GM23248 (cell line): ENCODE results near the gene COL23A1. TPM values are rescaled to one million over a fixed set of nuclear protein-coding genes. Genes with fewer than 3 reads are reported as not detected.

Experiments used
- DNase-seq: peaks from one replicate; pipeline ENCODE4 v3.0.0-alpha.2; 2015
- H2AFZ ChIP-seq: fragments of 200-600 bp; sonication (generic); 2 replicates; pipeline ENCODE4 v1.6.1; 2016; ENCODE audit warnings: antibody characterized with exemption
- H3F3A ChIP-seq: fragments of 200-600 bp; sonication (generic); 2 replicates; pipeline ENCODE4 v1.6.1; 2016; ENCODE audit warnings: mild to moderate bottlenecking, antibody characterized with exemption, mixed run types; ENCODE audit not compliant: insufficient read depth
- H3K27ac ChIP-seq: fragments of 200-600 bp; sonication (generic); 2 replicates; pipeline ENCODE4 v1.5.1; 2016; ENCODE audit warnings: mild to moderate bottlenecking
- H3K27me3 ChIP-seq: fragments of 200-600 bp; sonication (generic); replicated peaks from 2 replicates; pipeline ENCODE4 v1.6.1; 2016; ENCODE audit warnings: mild to moderate bottlenecking; ENCODE audit not compliant: insufficient read depth
- H3K36me3 ChIP-seq: fragments of 200-600 bp; sonication (generic); 2 replicates; pipeline ENCODE4 v1.6.1; 2016; ENCODE audit warnings: low read depth, mild to moderate bottlenecking
- H3K4me1 ChIP-seq: fragments of 200-600 bp; sonication (generic); 2 replicates; pipeline ENCODE4 v1.6.1; 2016; ENCODE audit warnings: mild to moderate bottlenecking; ENCODE audit not compliant: insufficient read depth
- H3K4me2 ChIP-seq: fragments of 200-600 bp; sonication (generic); one replicate; pipeline ENCODE4 v1.6.1; 2016; ENCODE audit warnings: mild to moderate bottlenecking; ENCODE audit not compliant: unreplicated experiment
- H3K4me3 ChIP-seq: fragments of 200-600 bp; sonication (generic); 2 replicates; pipeline ENCODE4 v1.5.1; 2016; ENCODE audit warnings: mild to moderate bottlenecking
- H3K79me2 ChIP-seq: fragments of 200-600 bp; sonication (generic); 2 replicates; pipeline ENCODE4 v1.6.1; 2016; ENCODE audit warnings: mild to moderate bottlenecking; ENCODE audit not compliant: insufficient read depth
- H3K9ac ChIP-seq: fragments of 200-600 bp; sonication (generic); 2 replicates; pipeline ENCODE4 v1.6.1; 2016; ENCODE audit warnings: mild to moderate bottlenecking
- H3K9me2 ChIP-seq: fragments of 200-600 bp; sonication (generic); 2 replicates; pipeline ENCODE4 v1.6.1; 2016; ENCODE audit warnings: mixed run types, mild to moderate bottlenecking, moderate library complexity; ENCODE audit not compliant: insufficient read depth
- H3K9me3 ChIP-seq: fragments of 200-600 bp; sonication (generic); one replicate; pipeline ENCODE4 v1.6.1; 2017; ENCODE audit warnings: low read depth
- H4K20me1 ChIP-seq: fragments of 200-600 bp; sonication (generic); 2 replicates; pipeline ENCODE4 v1.6.0; 2016; ENCODE audit not compliant: insufficient read depth
- EZH2 ChIP-seq: fragments of 200-600 bp; sonication (generic); IDR thresholded peaks from 2 replicates; pipeline ENCODE4 v1.6.1; 2018; ENCODE audit warnings: antibody characterized with exemption, mild to moderate bottlenecking; ENCODE audit not compliant: insufficient read depth, poor library complexity, severe bottlenecking
- EZH2phosphoT487 ChIP-seq: fragments of 200-600 bp; sonication (generic); IDR thresholded peaks from 2 replicates; pipeline ENCODE4 v1.6.1; 2018; ENCODE audit warnings: antibody characterized with exemption, moderate library complexity, mild to moderate bottlenecking, low read depth; ENCODE audit not compliant: insufficient read depth
- WGBS, 2 experiments: methylation state at CpG; one replicate each; pipeline ENCODE4 v1.1.6; 2015 to 2017; ENCODE audit warnings: low lambda C conversion rate in 2 of 2, low coverage in 1 of 2; ENCODE audit errors: missing lambda C conversion rate in 2 of 2; 5-methylcytosine and 5-hydroxymethylcytosine counted together
- in situ Hi-C: fragments of 300-500 bp; cut with MboI; formaldehyde crosslinking; loops from 2 replicates; pipeline ENCODE4 v1.15.0; 2020
- polyA plus RNA-seq: library from polyadenylated mRNA; unstranded; fragments of >200 nt; fragmentation: Nextera tagmentation; extraction: Ambion mirVana; gene quantifications from 2 replicates; pipeline ENCODE4 v1.2.1, GENCODE V29; 2016
- total RNA-seq: library from RNA; depleted of rRNA; stranded (reverse); fragments of >200 nt; shearing (Covaris generic); gene quantifications from 2 replicates; pipeline ENCODE4 v1.2.3, GENCODE V29; 2014

Gene COL23A1
- total and polyA plus RNA-seq, 2 experiments from 2014 or later = not detected

DNA sequence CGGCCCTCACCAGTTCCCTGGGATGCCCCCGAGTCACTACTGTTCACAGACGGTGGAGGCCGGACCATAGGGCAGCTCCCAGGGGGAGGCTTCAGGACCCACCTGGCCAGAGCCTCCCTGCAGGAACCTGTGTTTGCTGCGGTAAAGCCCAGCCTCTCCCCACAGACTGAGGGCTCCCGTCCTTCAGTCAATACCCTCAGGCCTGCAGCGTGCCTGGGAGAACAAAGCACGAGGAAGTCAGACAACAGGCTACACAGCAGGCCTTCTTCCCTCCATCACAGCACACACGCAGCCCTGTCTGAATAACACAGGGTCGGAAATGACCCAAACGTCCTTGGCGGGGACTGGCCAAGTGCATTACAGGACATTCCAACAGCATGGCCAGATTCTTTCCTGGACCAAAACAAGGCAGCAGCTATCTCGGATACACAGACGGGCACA is 34.4 kb downstream of the COL23A1 start:
- no peaks in the 10 kb centered on the region for H3K36me3 ChIP-seq

DNA sequence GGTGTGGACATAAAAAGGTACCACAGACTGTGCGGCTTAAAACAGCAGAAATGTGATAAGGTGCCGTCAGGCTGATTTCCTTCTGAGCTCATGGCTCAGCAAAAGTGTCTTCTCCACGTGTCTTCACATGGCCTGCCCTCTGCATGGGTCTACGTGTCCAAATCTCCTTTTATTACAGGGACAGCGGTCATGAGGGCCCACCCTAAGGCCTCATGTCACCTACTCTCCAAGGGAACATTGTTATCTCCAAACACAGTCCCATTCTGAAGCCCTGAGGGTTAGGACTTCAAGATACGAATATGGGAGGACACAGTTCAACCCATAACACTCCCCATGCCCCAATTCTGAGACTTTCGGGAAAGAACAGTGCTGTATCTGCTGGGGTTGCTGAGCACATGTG is 35.2 kb downstream of the COL23A1 start:
- Histone ChIP-seq H3K27me3 (no peaks in the 10 kb centered on the region), H4K20me1 (no peaks in the 10 kb centered on the region), H3K4me3 (no peak overlapping the region), H3K9ac (no peak overlapping the region), H3K9me3 (no peaks in the 10 kb centered on the region), H3K9me2 (no peaks in the 10 kb centered on the region), H3K27ac (no peak overlapping the region), H3K79me2 (no peaks in the 10 kb centered on the region), H3K36me3 (no peaks in the 10 kb centered on the region), H3K4me2 (no peak overlapping the region), H2AFZ (no peak overlapping the region), H3F3A (no peaks in the 10 kb centered on the region), H3K4me1 (no peaks in the 10 kb centered on the region)
- in situ Hi-C loops = loop anchor here (10.0 kb wide), 1 partner anchor 270 kb away; no protein-coding TSS in a partner anchor
- no peak for TF ChIP-seq EZH2
- TF ChIP-seq EZH2phosphoT487 = no peak
- no peak for DNase-seq
- 48 to 52% methylated on average over 7 of the region's 7 CpGs for WGBS, 2 experiments

More for the DNA sequence above, 34.4 kb downstream of the COL23A1 start:
- WGBS, 2 experiments = 71 to 78% methylated on average over 14 of the region's 14 CpGs
- Histone ChIP-seq H3K27me3 (no peaks in the 10 kb centered on the region), H3K9me3 (no peaks in the 10 kb centered on the region), H3K27ac (no peak overlapping the region), H4K20me1 (no peaks in the 10 kb centered on the region), H3K4me3 (no peak overlapping the region), H3K9ac (no peak overlapping the region), H3K79me2 (no peaks in the 10 kb centered on the region), H3K4me1 (no peaks in the 10 kb centered on the region), H3F3A (no peaks in the 10 kb centered on the region), H3K4me2 (no peak overlapping the region), H2AFZ (no peak overlapping the region), H3K9me2 (no peaks in the 10 kb centered on the region)
- in situ Hi-C loops = loop anchor here (10.0 kb wide), 1 partner anchor 271 kb away; no protein-coding TSS in a partner anchor
- TF ChIP-seq EZH2phosphoT487 (no peak), EZH2 (no peak)
- DNase-seq = no peak

DNA sequence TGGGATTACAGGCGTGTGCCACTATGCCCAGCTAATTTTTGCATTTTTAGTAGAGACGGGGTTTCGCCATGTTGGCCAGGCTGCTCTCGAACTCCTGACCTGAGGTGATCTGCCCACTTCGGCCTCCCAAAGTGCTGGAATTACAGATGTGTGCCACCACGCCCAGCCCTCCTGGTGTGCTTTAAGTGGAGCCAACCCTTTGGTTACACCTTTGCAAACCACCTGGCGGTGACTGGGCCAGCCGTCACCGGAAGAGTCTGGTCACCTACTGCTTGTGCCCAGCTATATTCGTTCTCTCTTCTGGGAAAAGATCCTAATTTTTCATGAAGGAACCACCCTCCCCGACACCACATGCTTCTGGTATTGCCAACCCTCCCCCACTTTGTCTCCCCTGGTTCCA is 35.9 kb downstream of the COL23A1 start:
- H2AFZ ChIP-seq = no peak overlapping the region
- H3K4me2 ChIP-seq = no peak overlapping the region
- 61 to 68% methylated on average over 11 of the region's 11 CpGs for WGBS, 2 experiments
- no peak for DNase-seq
- in situ Hi-C loops = loop anchor here (10.0 kb wide), 1 partner anchor 270 kb away; no protein-coding TSS in a partner anchor
- TF ChIP-seq EZH2 (no peak), EZH2phosphoT487 (no peak)
- H3K9me2 ChIP-seq = no peaks in the 10 kb centered on the region
- no peaks in the 10 kb centered on the region for H3K79me2 ChIP-seq
- H3K4me1 ChIP-seq = no peaks in the 10 kb centered on the region
- H3K9me3 ChIP-seq = no peaks in the 10 kb centered on the region
- H3K27me3 ChIP-seq = no peaks in the 10 kb centered on the region
- no peak overlapping the region for H3K27ac ChIP-seq
- no peaks in the 10 kb centered on the region for H4K20me1 ChIP-seq
- H3K9ac ChIP-seq = no peak overlapping the region
- no peaks in the 10 kb centered on the region for H3F3A ChIP-seq
- H3K36me3 ChIP-seq = no peaks in the 10 kb centered on the region
- no peak overlapping the region for H3K4me3 ChIP-seq

DNA sequence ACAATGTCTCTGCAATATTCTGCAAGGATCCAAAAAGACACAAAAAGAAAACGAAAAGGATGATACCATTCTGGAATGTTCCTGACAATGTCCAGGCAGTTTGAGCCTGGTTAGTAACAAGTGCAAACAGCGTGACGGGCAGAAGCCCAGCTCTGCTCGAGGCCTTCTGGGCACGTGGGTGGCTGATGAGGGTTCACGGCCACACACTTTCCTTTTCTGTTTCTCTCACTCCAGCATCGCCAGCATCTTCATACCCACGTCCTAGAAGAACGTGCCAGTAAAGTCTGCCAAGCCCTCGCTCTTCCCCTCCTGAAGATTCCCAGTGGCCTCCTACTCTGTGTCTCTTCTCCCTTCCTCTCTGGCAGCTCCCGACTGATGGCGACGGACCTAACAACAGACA is 36.7 kb downstream of the COL23A1 start:
- Histone ChIP-seq H3K36me3 (no peaks in the 10 kb centered on the region), H3K4me1 (no peaks in the 10 kb centered on the region), H3K9ac (no peak overlapping the region), H3K27me3 (no peaks in the 10 kb centered on the region), H4K20me1 (no peaks in the 10 kb centered on the region), H3K9me3 (no peaks in the 10 kb centered on the region), H3K4me2 (no peak overlapping the region), H3F3A (no peaks in the 10 kb centered on the region), H3K79me2 (no peaks in the 10 kb centered on the region), H3K27ac (no peak overlapping the region), H2AFZ (no peak overlapping the region), H3K9me2 (no peaks in the 10 kb centered on the region), H3K4me3 (no peak overlapping the region)
- TF ChIP-seq EZH2phosphoT487 (no peak), EZH2 (no peak)
- 25 to 26% methylated on average over 13 of the region's 13 CpGs for WGBS, 2 experiments
- in situ Hi-C loops = loop anchor here (10.0 kb wide), 1 partner anchor 269 kb away; no protein-coding TSS in a partner anchor
- DNase-seq = peak; percentile 7
